ENCODE measurements around the gene MRPS18B. TPM values are rescaled to one million over a fixed set of nuclear protein-coding genes. Genes with fewer than 3 reads are reported as not detected.

The MRPS18B gene
- polyA plus RNA-seq, 1 donor, result 55.8 TPM

Other genes with a start within 250 kb of the MRPS18B start
- 85.1 TPM for gene HLA-E, start 128.3 kb upstream of the MRPS18B start, polyA plus RNA-seq (ENCODE audit: insufficient read length)
- 98.1 TPM for gene GNL1, start 61.4 kb upstream of the MRPS18B start, polyA plus RNA-seq (ENCODE audit: insufficient read length)
- gene PRR3, start 60.5 kb upstream of the MRPS18B start, polyA plus RNA-seq (ENCODE audit: insufficient read length), result 40.2 TPM
- gene ABCF1, start 46.4 kb upstream of the MRPS18B start, polyA plus RNA-seq (ENCODE audit: insufficient read length), result 76.0 TPM
- 57.8 TPM for gene PPP1R10, start 597 bp upstream of the MRPS18B start, polyA plus RNA-seq (ENCODE audit: insufficient read length)
- 60.6 TPM for gene ATAT1, start 9.0 kb downstream of the MRPS18B start, polyA plus RNA-seq (ENCODE audit: insufficient read length)
- gene C6orf136, start 29.3 kb downstream of the MRPS18B start, polyA plus RNA-seq (ENCODE audit: insufficient read length), result 24.1 TPM
- gene DHX16, start 55.2 kb downstream of the MRPS18B start, polyA plus RNA-seq (ENCODE audit: insufficient read length), result 56.9 TPM
- 36.9 TPM for gene PPP1R18, start 68.8 kb downstream of the MRPS18B start, polyA plus RNA-seq (ENCODE audit: insufficient read length)
- gene NRM, start 73.1 kb downstream of the MRPS18B start, polyA plus RNA-seq (ENCODE audit: insufficient read length), result 38.1 TPM
- 53.0 TPM for gene MDC1, start 99.4 kb downstream of the MRPS18B start, polyA plus RNA-seq (ENCODE audit: insufficient read length)
- gene TUBB, start 102.5 kb downstream of the MRPS18B start, polyA plus RNA-seq (ENCODE audit: insufficient read length), result 1,353 TPM
- 136 TPM for gene FLOT1, start 124.8 kb downstream of the MRPS18B start, polyA plus RNA-seq (ENCODE audit: insufficient read length)
- gene IER3, start 126.7 kb downstream of the MRPS18B start, polyA plus RNA-seq (ENCODE audit: insufficient read length), result 15.2 TPM

Measured in left kidney (tissue), 1 donor.